HK-2 (cell line): ENCODE data around the gene NEK7.
"Not testable (repeated sequence)": the region's sequence is repeated elsewhere in the genome, so short reads cannot be mapped to it uniquely, and the experiment has no call there.

ENCODE experiments used
- DNase-seq: peaks from one replicate; pipeline ENCODE4 v3.0.0-alpha.2; 2018; ENCODE audit not compliant: unreplicated experiment

Gene NEK7

DNA sequence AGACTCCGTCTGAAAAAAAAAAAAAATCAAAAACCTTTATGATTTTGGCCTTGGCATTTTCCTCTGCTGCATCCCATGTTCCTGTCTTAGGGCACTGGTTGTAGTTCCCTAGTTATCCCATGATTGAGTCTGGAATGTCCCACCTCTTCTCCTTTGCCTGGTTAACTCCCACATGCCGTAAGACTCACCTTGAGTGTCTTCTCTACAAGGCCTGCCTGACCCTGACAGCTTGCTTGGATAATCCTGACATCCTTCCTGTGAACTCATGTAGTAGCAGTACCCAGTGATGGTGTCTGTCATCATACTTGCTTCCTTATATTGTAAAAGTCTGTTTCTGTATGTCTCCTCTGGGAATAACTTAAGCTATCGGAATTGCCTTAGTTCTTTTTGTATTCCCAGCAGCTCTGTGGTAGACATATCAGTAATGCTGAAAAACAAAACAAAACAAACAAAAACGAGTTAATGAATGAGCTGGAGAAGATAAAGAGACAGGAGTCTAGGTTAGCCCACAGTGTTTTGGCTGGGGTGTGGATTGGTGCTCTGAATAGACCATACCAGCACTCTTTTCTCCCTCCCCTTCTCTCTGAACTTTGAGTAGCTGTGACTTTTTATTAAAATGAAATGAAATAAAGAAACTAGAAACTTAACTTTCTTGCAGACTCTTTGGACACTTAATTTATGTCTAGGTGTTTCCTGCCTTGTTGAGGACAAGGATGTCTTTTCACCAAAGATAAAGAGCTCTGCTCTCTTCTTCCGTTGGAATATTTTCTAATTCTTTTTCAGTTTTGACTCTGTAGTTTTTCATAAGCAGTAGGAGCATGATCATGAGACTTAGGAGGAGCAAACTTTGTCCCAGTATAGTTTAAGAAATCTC, 15.1 kb downstream of the NEK7 start:
- no peak for DNase-seq

GRCh38 chr1:198173832-198174231, 17.0 kb downstream of the NEK7 start:
- no peak for DNase-seq

DNA sequence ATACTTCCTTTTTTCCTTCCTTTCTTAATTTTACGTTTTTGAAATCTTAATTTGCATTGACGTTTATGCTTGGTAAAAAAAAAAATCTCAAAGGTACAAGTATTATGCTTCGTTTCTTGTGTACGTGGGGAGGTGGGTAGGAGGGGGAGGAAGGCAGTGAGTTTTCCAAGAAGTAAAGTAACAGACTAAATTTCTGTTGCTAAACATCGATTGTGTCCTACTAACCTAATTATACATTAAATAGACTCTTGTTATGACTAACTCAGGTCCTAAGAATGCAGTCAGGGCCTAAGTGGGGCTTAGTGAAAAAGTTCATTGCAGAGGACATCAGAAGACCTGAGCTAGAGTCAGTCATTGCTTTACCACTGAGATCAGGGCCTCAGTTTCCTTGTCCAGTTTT, 17.5 kb downstream of the NEK7 start:
- DNase-seq = no peak

DNA sequence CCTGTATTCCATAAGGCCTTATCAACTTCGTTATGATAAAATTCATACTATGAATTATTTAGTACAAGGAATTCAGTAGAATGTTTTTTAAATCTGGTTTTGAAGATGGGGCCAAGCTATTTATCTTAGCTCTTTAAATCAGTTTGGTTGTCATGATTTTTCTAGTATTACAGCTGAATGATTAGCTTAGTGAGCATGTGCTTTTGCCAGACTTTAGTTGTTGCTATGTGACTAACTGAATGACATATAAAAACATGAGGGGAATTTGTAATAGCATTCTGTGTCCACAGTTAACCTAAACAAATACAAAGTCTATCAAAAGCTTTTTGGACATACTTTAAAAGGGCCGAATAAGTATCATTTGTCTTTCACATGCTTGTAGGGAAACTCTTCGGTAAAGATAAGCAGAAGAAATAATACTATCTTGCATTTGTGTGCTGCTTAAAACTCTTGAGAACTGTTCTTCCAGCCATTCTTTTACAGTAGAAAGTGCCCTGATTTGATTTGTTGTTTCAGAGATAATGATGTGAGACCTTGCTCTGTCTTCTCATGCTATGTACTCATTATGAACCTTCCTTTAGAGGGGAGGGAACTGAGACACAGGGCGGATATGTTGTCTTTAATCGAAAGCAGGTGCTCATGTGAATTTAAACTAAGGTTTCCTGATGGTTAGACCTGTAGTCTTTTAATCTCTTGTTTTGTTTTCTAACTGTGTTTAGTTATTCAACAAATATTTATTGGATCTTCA, 18.8 kb downstream of the NEK7 start:
- DNase-seq = no peak

DNA sequence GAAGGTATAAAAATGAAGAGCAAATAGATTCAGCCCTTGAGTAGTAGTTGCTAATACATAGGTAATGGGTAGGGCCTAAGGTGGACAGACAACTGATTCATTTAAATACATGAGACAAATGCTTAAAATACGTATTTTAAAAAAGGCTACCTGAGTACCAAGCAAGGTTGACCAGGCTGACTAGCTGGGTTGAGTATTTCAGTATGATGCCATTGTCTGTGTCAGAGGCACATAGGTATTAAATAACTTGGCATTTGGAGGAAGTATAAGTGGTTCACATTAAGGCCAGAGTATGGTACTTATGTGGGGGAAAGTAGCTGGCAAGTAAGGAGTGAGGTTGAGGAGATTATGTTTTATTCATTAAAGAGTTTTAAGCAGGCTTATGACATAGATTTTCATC, 19.4 kb downstream of the NEK7 start:
- DNase-seq = no peak

DNA sequence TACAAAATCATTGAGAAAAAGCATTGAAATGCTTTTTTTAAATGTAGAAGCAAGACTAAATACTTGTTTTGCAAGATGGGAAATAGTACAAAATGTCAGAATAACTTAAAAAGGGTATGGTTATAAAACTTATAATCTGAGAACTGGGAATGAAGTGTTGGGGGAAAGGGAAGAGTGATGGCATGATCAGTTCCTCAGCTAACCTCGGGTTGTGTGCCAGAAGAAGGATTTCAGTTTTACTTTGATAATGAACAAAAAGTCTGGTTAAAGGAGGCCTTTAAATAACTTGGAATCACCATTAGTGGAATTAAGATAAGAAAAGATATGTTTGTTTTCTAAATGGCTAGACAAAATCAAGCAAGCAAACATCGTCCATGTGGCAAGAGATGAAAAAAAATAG, 20.7 kb downstream of the NEK7 start:
- DNase-seq = no peak

- no peak for DNase-seq
Observed at GRCh38 chr1:198178615-198179014, 21.8 kb downstream of the NEK7 start.

GRCh38 chr1:198179556-198179981, 22.8 kb downstream of the NEK7 start:
- no peak for DNase-seq

- DNase-seq = no peak
Observed at GRCh38 chr1:198183605-198184004, 26.8 kb downstream of the NEK7 start.

DNA sequence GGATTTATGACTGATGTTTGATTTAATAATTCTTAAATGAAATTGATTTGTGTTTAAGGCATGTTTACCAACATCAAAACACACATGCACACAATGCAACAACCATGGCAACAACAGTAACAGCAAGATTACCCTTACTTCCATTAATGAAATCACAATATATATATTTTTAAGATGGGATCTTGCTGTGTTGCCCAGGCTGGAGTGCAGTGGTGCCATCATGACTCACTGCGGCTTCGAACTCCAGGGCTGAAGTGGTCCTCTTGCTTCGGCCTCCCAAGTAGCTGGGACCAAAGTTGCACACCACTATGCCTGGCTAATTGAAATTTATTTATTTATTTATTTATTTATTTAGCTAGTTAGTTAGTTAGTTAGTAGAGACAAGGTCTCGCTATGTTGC, 27.7 kb downstream of the NEK7 start:
- DNase-seq = no peak

DNA sequence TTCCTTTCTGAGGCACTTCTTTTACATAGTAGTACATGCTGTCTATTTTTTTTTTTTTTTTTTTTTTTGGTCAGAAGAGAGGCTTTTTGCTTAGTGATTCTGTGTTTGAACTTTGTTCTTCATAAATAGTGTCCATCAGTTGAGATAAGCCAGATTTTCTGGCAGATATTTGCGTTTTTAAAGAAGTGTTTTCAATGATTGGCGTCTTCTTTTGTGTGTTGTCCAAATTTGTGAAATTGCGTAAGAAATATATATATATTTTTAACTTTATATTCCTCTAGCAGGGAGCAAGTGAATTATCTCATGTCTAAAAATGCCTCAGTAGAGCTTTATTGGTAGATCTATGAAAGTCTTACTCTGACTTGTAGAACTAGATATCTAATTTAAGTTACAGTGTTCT, 28.3 kb downstream of the NEK7 start:
- no peak for DNase-seq

DNA sequence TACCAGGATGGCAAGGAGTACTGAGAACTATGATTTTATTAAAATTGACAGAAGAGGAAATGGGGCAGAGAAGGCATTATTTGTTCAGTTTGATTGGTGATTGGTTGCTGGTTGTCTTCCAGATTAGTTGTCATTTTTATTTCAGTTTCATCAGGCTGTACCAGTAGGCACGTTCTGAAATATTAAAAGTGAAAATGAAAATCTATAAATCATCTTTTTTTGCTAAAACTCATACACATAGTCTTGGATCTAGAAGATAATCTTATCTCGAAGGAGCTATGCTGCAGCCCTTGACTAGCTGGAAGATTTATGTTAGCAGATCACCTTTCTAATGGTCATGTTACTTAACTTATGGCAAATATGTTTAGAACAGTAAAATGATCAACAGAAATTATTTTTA, 29.0 kb downstream of the NEK7 start:
- DNase-seq = no peak

DNA sequence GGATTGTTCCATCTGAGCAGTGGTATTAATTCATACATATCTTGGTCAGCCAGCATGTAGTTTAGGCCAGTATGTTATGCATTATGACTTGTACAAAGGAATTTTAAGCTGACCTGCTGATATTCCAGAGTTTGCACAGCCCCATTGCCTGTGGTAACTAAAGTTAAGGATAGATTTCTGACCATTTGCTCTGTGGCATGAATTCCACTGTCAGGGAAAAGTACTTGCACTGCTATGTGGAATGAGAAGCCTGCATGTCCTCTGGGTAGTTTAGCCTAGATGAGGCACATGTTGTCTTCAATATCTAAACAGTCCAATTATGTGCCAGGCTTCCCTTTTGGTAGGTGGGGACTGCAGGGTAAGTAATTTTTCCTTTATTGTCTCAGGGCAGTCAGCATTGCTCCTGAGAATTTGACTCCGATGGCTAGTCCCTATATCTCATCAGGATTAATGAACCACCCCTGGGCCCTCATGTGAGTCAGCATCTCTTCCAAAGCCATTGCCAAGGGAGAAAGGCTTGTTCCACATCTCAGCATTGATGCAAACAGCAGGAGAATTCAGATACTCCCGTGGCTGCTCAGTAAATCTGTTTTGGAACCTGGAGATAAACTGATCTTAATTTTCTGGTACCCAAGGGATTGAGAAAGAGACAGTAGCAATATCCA, 30.2 kb downstream of the NEK7 start:
- no peak for DNase-seq

GRCh38 chr1:198187973-198188588, 31.3 kb downstream of the NEK7 start:
- DNase-seq = no peak

GRCh38 chr1:198191117-198191516, 34.3 kb downstream of the NEK7 start:
- no peak for DNase-seq

GRCh38 chr1:198193871-198194270, 37.1 kb downstream of the NEK7 start:
- DNase-seq = not testable (repeated sequence)

GRCh38 chr1:198196630-198197029, 39.8 kb downstream of the NEK7 start:
- no peak for DNase-seq

GRCh38 chr1:198197285-198197684, 40.5 kb downstream of the NEK7 start:
- DNase-seq = no peak

GRCh38 chr1:198199105-198199504, 42.3 kb downstream of the NEK7 start:
- DNase-seq = no peak

GRCh38 chr1:198201956-198202784, 45.4 kb downstream of the NEK7 start:
- no peak for DNase-seq

DNA sequence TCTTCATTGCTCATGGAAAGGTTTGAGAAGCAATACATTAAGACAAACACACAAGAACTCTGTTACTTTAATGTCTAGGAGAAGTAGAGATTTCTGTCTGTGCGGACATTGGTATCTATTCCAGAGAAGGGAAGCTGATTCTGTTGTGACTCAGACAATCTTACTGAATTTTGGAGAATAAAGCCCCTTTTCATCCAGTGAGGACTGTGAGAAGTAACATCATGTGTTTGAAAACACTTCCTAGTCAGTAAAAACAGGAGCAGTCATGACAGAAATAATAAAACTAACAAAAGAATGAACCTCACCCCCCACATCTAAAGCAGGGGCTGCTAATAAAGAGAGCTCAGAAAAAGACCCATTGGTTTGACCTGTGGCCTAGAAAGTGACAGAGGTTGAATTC, 46.6 kb downstream of the NEK7 start:
- no peak for DNase-seq
